ENCODE measurements around the gene PAPPA.

GRCh38 chr9:116250891-116251290, 97.3 kb downstream of the PAPPA start:
- TF ChIP-seq CTCF (IDR thresholded peaks at IDR 0.05): no peak
- no peak for TF ChIP-seq POLR2A (IDR thresholded peaks at IDR 0.05)
- TF ChIP-seq POLR2AphosphoS5 (IDR thresholded peaks at IDR 0.05): no peak
- TF ChIP-seq EP300 (IDR thresholded peaks at IDR 0.05): no peak
